COLO829 (cell line): ENCODE data around the gene TEX264.

Source experiments
- DNase-seq: peaks from one replicate; pipeline ENCODE4 v3.0.0; 2012; ENCODE audit warnings: low spot score

TEX264 gene

DNA sequence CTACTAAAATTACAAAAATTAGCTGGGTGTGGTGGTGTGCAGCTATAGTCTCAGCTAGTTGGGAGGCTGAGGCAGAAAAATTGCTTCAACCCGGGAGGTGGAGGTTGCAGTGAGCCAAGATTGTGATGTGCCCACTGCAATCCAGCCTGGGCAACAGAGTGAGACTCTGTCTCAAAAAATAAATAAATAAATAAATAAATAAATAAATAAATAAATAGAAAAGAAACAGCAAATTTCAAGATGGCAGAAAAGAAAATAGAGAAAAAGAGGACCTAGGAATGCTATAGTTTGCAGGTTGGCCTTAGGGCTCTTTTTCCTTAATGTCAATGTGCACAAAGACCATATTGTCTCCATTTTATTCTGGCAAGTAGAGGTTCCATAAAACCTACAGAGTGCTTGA lies 79.8 kb downstream of the TEX264 start:
- no peak for DNase-seq

DNA sequence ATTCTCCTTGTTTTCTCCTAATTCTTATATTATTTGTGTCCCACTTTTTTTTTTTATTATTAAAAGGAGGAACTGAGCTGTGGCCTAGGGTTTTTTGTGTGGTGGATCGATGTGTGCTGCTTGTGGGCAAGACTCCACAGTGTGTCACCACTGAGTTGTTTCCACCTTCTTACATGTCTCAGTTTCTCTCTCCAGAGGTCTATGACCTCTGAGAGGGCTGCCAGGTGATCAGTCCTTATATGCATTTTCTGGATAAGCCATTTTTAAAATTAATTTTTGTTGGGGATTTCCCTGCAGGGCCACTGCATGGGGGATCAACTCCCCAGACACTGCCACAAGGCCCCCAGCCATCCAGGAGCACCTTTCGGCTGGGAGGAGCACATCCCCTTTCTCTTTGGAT lies 80.2 kb downstream of the TEX264 start:
- DNase-seq, result no peak
